ENCODE measurements around the gene FAM217A.

The FAM217A gene

DNA sequence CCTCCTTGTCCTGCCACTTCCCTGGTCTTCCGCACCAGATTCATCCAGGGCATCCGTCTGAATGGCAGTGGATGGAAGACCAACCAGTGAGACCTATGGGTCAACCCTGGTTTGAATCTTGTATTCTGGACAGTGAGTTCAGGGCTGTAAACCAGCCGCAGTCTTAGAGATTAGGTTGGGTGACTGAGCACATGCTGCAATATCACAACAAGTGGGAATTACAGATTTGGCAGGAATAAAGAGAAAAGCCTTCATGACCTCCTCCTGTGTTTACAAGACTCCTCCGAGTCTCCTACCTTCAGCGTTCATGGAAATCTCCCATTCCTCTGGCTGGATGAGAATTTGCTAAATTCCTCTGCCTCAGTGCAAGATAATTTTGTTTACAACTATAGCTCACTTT, 46.6 kb upstream of the FAM217A start:
- no peak overlapping the region for H2AFZ ChIP-seq (ENCODE audit: low read depth, low read length)
- H3K9me3 ChIP-seq (ENCODE audit: insufficient read depth, low read length) = no peaks in the 10 kb centered on the region
- TF ChIP-seq, protein P1, sequence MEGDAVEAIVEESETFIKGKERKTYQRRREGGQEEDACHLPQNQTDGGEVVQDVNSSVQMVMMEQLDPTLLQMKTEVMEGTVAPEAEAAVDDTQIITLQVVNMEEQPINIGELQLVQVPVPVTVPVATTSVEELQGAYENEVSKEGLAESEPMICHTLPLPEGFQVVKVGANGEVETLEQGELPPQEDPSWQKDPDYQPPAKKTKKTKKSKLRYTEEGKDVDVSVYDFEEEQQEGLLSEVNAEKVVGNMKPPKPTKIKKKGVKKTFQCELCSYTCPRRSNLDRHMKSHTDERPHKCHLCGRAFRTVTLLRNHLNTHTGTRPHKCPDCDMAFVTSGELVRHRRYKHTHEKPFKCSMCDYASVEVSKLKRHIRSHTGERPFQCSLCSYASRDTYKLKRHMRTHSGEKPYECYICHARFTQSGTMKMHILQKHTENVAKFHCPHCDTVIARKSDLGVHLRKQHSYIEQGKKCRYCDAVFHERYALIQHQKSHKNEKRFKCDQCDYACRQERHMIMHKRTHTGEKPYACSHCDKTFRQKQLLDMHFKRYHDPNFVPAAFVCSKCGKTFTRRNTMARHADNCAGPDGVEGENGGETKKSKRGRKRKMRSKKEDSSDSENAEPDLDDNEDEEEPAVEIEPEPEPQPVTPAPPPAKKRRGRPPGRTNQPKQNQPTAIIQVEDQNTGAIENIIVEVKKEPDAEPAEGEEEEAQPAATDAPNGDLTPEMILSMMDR (IDR thresholded peaks at IDR 0.05; ENCODE audit: low read depth, low read length) = no peak
- no peak for TF ChIP-seq EZH2phosphoT487 (IDR thresholded peaks at IDR 0.05; ENCODE audit: low read depth)
- H3K27me3 ChIP-seq (ENCODE audit: low read depth, low read length) = no peaks in the 10 kb centered on the region
- H4K20me1 ChIP-seq (ENCODE audit: insufficient read depth, low read length) = no peaks in the 10 kb centered on the region
- H3K4me2 ChIP-seq (ENCODE audit: low read length) = no peak overlapping the region
- H3K4me3 ChIP-seq (ENCODE audit: low read length) = no peak overlapping the region
- no peaks in the 10 kb centered on the region for H3K4me1 ChIP-seq (ENCODE audit: low read length)
- H3K36me3 ChIP-seq (replicated peaks; ENCODE audit: low read depth, low read length) = peaks cover 11% of the 10 kb centered on the region
- no peak overlapping the region for H3K27ac ChIP-seq (ENCODE audit: low read length)
- no peak overlapping the region for H3K9ac ChIP-seq (ENCODE audit: low read length)
- no peaks in the 10 kb centered on the region for H3K79me2 ChIP-seq (ENCODE audit: low read length)

DNA sequence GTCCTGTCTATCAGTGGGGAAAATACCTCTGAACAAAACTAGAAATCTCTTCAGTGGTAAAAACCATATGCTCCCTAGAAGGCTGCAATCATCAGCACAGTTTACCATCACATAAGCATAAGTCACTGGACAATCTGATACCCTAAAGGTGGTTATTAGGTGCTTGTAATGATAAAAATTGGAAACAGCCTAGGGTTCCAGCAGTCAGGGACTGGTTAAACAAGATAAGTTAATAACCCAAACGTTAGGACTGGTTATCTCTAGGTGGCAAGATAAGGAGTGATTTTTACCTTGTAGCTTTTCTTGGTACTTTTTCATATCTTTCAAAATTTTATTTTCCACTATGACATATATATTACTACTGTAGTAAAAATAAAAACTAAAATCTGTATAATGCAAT, 45.4 kb upstream of the FAM217A start:
- no peaks in the 10 kb centered on the region for H3K27me3 ChIP-seq (ENCODE audit: low read depth, low read length)
- H2AFZ ChIP-seq (ENCODE audit: low read depth, low read length) = no peak overlapping the region
- H3K4me2 ChIP-seq (ENCODE audit: low read length) = no peak overlapping the region
- no peaks in the 10 kb centered on the region for H3K9me3 ChIP-seq (ENCODE audit: insufficient read depth, low read length)
- H4K20me1 ChIP-seq (ENCODE audit: insufficient read depth, low read length) = no peaks in the 10 kb centered on the region
- H3K27ac ChIP-seq (ENCODE audit: low read length) = no peak overlapping the region
- no peak overlapping the region for H3K4me3 ChIP-seq (ENCODE audit: low read length)
- H3K36me3 ChIP-seq (replicated peaks; ENCODE audit: low read depth, low read length) = peaks cover 3% of the 10 kb centered on the region
- no peaks in the 10 kb centered on the region for H3K4me1 ChIP-seq (ENCODE audit: low read length)
- H3K9ac ChIP-seq (ENCODE audit: low read length) = no peak overlapping the region
- H3K79me2 ChIP-seq (ENCODE audit: low read length) = no peaks in the 10 kb centered on the region
- TF ChIP-seq, protein P1 (IDR thresholded peaks at IDR 0.05; ENCODE audit: low read depth, low read length) = no peak
- TF ChIP-seq EZH2phosphoT487 (IDR thresholded peaks at IDR 0.05; ENCODE audit: low read depth) = no peak

DNA sequence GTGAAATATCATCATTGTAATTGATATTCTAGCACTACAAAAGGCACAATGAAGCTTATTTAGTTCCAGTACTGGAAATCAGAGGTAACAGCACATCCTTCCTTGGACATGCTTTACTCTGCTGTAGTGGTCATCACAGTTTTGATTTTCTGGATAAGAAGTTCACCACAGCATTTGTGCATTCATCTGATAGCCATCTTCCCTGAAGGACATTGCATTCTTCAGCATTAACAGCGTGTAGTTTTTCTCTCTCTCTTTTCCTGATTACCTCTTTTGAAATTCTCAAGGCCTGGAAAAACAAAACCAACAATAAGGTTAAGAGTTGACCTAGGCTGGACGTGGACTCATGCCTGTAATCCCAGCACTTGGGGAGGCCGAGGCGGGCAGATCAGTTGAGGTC, 36.8 kb upstream of the FAM217A start:
- TF ChIP-seq EZH2phosphoT487 (IDR thresholded peaks at IDR 0.05; ENCODE audit: low read depth) = no peak
- TF ChIP-seq, protein P1 (IDR thresholded peaks at IDR 0.05; ENCODE audit: low read depth, low read length) = no peak

DNA sequence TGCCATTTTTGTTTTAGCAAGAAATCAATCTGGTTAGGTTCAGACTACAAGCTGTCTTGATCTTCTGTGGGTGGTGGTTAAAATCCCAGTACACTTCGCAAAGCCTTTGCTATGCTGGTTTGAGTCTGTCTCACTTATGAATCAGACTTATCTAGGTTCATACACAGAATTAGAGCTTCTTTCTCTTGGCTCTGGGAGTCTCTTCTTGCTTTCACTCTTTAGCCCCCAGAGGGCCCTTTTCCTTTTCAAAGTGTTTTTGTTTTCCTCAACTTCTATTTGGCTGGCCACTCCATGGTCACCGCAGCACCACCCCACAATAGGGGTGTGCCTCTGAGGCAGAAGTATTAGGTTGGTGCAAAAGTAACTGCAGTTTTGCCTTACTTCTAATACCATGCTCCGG, 35.2 kb upstream of the FAM217A start:
- Histone ChIP-seq H4K20me1 (ENCODE audit: insufficient read depth, low read length) (no peaks in the 10 kb centered on the region), H3K27me3 (ENCODE audit: low read depth, low read length) (no peaks in the 10 kb centered on the region), H3K4me1 (ENCODE audit: low read length) (peaks cover 5% of the 10 kb centered on the region; the same call in 1 of the 2 replicates), H3K79me2 (ENCODE audit: low read length) (no peaks in the 10 kb centered on the region), H3K4me3 (ENCODE audit: low read length) (no peak overlapping the region), H3K36me3 (replicated peaks; ENCODE audit: low read depth, low read length) (peaks cover 5% of the 10 kb centered on the region), H3K9ac (ENCODE audit: low read length) (no peak overlapping the region), H2AFZ (ENCODE audit: low read depth, low read length) (no peak overlapping the region), H3K4me2 (ENCODE audit: low read length) (no peak overlapping the region), H3K9me3 (ENCODE audit: insufficient read depth, low read length) (no peaks in the 10 kb centered on the region), H3K27ac (ENCODE audit: low read length) (no peak overlapping the region)
- no peak for TF ChIP-seq EZH2phosphoT487 (IDR thresholded peaks at IDR 0.05; ENCODE audit: low read depth)
- TF ChIP-seq, protein P1 (IDR thresholded peaks at IDR 0.05; ENCODE audit: low read depth, low read length) = no peak

More for the DNA sequence above, 36.8 kb upstream of the FAM217A start:
- Histone ChIP-seq H3K4me3 (ENCODE audit: low read length) (no peak overlapping the region), H3K4me1 (ENCODE audit: low read length) (peaks cover 4% of the 10 kb centered on the region; the same call in 1 of the 2 replicates), H3K27ac (ENCODE audit: low read length) (no peak overlapping the region), H3K9ac (ENCODE audit: low read length) (no peak overlapping the region), H3K79me2 (ENCODE audit: low read length) (no peaks in the 10 kb centered on the region), H3K4me2 (ENCODE audit: low read length) (no peak overlapping the region), H4K20me1 (ENCODE audit: insufficient read depth, low read length) (no peaks in the 10 kb centered on the region), H3K27me3 (ENCODE audit: low read depth, low read length) (no peaks in the 10 kb centered on the region), H2AFZ (ENCODE audit: low read depth, low read length) (no peak overlapping the region), H3K36me3 (replicated peaks; ENCODE audit: low read depth, low read length) (peaks cover 5% of the 10 kb centered on the region), H3K9me3 (ENCODE audit: insufficient read depth, low read length) (no peaks in the 10 kb centered on the region)

All from OCI-LY3 (cell line).